Right renal pelvis (tissue), 4 donors: ENCODE measurements around the gene APPL2. TPM values are rescaled to one million over a fixed set of nuclear protein-coding genes. Genes with fewer than 3 reads are reported as not detected.

ENCODE experiments used
- DNase-seq, 4 donors: peaks; one replicate each; pipeline ENCODE4 v3.0.0-alpha.2; 2013; ENCODE audit warnings: low read depth in 4 of 4, low spot score in 3 of 4, missing footprints in 1 of 4
- polyA plus RNA-seq, 4 donors: library from polyadenylated mRNA; unstranded; fragments of 120-200 nt; gene quantifications; one replicate each; pipeline ENCODE4 v1.2.1, GENCODE V29; 2013; ENCODE audit not compliant: insufficient read length in 4 of 4

APPL2 gene
- polyA plus RNA-seq, 4 donors, result 68.5 to 92.7 (median 84.0) TPM

GRCh38 chr12:105142259-105142658, 93.7 kb downstream of the APPL2 start:
- no peak for DNase-seq

- DNase-seq, result no peak
Observed at GRCh38 chr12:105141320-105141922, 94.6 kb downstream of the APPL2 start.

DNA sequence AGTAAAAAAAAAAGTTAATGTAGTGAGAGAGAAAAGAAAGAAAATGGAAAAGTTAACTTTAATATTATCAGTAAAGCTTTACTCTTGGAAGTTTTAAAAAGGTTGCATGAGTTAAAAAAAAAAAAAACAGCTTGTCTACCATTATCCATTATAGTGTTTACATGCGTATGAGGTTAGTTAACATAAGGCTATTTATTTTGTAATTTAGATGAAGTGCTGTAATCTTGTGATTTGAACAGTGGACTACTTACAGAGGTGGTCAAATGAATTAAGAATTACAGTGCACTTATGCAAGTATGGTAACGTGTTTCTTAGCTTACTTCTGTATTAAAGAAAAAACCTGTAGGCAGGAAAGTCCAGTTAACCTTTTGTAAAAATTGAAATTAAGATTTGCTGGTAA, 97.7 kb downstream of the APPL2 start:
- no peak for DNase-seq

Other genes starting within 250 kb of the APPL2 start
- gene NOPCHAP1, start 249.9 kb downstream of the APPL2 start, polyA plus RNA-seq, result 10 to 100 TPM; 11.9 to 14.7 (median 13.2) TPM
- 1 to 10 TPM in 2 of 4 donors, under 1 TPM in 2; 1.00 to 1.3 (median 1.1) TPM for gene ALDH1L2, start 151.7 kb downstream of the APPL2 start, polyA plus RNA-seq
- gene WASHC4, start 128.4 kb downstream of the APPL2 start, polyA plus RNA-seq, result 10 to 100 TPM; 48.4 to 66.9 (median 61.0) TPM
- 10 to 100 TPM; 77.1 to 97.2 (median 85.2) TPM for gene C12orf75, start 94.5 kb upstream of the APPL2 start, polyA plus RNA-seq